GM12892 (cell line): Measurements from ENCODE around the gene FASTKD3.

Experiments used
- POLR2A ChIP-seq: IDR thresholded peaks from 2 replicates; pipeline ENCODE4 v1.6.1; 2011; ENCODE audit warnings: low read depth, low read length, control low read depth
- POLR2AphosphoS5 ChIP-seq: IDR thresholded peaks from 2 replicates; pipeline ENCODE4 v1.6.1; 2011; ENCODE audit warnings: low read depth, low read length, control low read depth

DNA sequence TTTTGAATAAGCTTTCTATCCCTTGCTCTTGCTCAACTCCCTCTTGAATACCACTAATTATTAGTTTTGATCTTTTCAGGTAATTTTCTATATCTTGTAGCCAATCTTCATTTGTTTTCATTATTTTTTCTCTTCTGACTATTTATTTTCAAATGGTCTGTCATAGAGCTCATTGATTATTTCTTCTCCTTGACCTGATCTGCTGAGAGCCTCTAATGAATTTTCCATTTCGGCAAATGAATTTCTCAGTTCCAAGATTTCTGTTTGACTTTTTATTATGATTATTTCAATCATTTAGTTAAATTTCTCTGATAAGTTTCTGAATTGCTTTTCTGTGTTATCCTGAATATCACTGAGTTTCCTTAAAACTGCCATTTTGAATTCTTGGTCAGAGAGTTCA lies 39.5 kb upstream of the FASTKD3 start:
- no peak for TF ChIP-seq POLR2AphosphoS5
- no peak for TF ChIP-seq POLR2A
